K562 (cell line): ENCODE results near the gene PDGFRA.

ENCODE experiments used
- SP2 ChIP-seq: IDR thresholded peaks from 2 replicates; pipeline ENCODE4 v1.6.1; 2011; ENCODE audit warnings: mild to moderate bottlenecking, low read depth, low read length, moderate library complexity; ENCODE audit not compliant: poor library complexity, severe bottlenecking; ENCODE audit errors: extremely low read depth
- ZNF133 ChIP-seq: fragments of 250-450 bp; sonication (Bioruptor Pico); IDR thresholded peaks from 2 replicates; pipeline ENCODE4 v1.4.0; 2020; ENCODE audit warnings: mild to moderate bottlenecking

DNA sequence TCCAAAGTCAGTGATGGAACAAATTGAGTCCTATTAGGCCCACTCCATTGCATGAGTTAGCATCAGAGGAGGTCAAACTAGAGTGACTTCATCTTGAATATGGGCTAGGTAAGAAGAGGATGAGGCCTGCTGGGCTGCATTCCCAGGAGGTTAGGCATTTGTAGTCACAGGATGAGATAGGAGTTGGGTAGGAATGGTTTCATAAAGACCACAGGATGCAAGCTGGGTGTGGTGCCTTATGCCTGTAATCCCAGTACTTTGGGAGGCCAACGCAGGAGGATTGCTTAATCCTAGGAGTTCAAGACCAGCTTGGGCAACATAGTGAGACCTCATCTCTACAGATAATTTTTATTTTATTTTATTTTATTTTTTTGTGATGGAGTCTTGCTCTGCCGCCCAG, 26.8 kb downstream of the PDGFRA start:
- TF ChIP-seq ZNF133 (CRISPR knock-in tag) (no peak), SP2 (no peak)
